Measurements from ENCODE around the gene ADARB2.
"Not testable (repeated sequence)": the region's sequence is repeated elsewhere in the genome, so short reads cannot be mapped to it uniquely, and the experiment has no call there.

Gene ADARB2

GRCh38 chr10:1634239-1634638 lies 103.1 kb downstream of the ADARB2 start:
- DNase-seq = no peak

GRCh38 chr10:1633783-1634182 lies 103.5 kb downstream of the ADARB2 start:
- DNase-seq = no peak

- no peak for DNase-seq
These were observed 104.7 kb downstream of the ADARB2 start for GRCh38 chr10:1632596-1632995.

- DNase-seq = no peak
These were observed 105.2 kb downstream of the ADARB2 start for GRCh38 chr10:1632141-1632540.

- DNase-seq = no peak
These were observed 106.0 kb downstream of the ADARB2 start for GRCh38 chr10:1631282-1631681.

GRCh38 chr10:1630304-1630703 lies 107.0 kb downstream of the ADARB2 start:
- no peak for DNase-seq

GRCh38 chr10:1629326-1630198 lies 107.8 kb downstream of the ADARB2 start:
- DNase-seq = no peak

GRCh38 chr10:1628757-1629156 lies 108.6 kb downstream of the ADARB2 start:
- DNase-seq = no peak

GRCh38 chr10:1627945-1628344 lies 109.4 kb downstream of the ADARB2 start:
- DNase-seq = no peak

- no peak for DNase-seq
These were observed 110.5 kb downstream of the ADARB2 start for GRCh38 chr10:1626835-1627234.

GRCh38 chr10:1626410-1626809 lies 110.9 kb downstream of the ADARB2 start:
- DNase-seq = no peak

- DNase-seq = no peak
These were observed 111.6 kb downstream of the ADARB2 start for GRCh38 chr10:1625731-1626130.

- DNase-seq = no peak
These were observed 112.2 kb downstream of the ADARB2 start for GRCh38 chr10:1625079-1625478.

GRCh38 chr10:1624240-1624639 lies 113.1 kb downstream of the ADARB2 start:
- no peak for DNase-seq

GRCh38 chr10:1620803-1621202 lies 116.5 kb downstream of the ADARB2 start:
- DNase-seq = no peak

- DNase-seq = not testable (repeated sequence)
These were observed 119.7 kb downstream of the ADARB2 start for GRCh38 chr10:1617376-1618317.

- DNase-seq = not testable (repeated sequence)
These were observed 120.6 kb downstream of the ADARB2 start for GRCh38 chr10:1616701-1617100.

GRCh38 chr10:1615186-1615954 lies 122.0 kb downstream of the ADARB2 start:
- no peak for DNase-seq

- DNase-seq = no peak
These were observed 123.8 kb downstream of the ADARB2 start for GRCh38 chr10:1613511-1613910.

- DNase-seq = no peak
These were observed 124.4 kb downstream of the ADARB2 start for GRCh38 chr10:1612908-1613307.

- no peak for DNase-seq
These were observed 125.3 kb downstream of the ADARB2 start for GRCh38 chr10:1611936-1612550.

- DNase-seq = no peak
These were observed 126.1 kb downstream of the ADARB2 start for GRCh38 chr10:1610986-1611770.
